OCI-LY7 (cell line): ENCODE measurements around the gene MYO9B. TPM values are rescaled to one million over a fixed set of nuclear protein-coding genes. Genes with fewer than 3 reads are reported as not detected.

Experiments
- BruUV-seq: library from RNA; stranded (reverse); fragments of 400-500 nt; replicated peaks from 2 replicates; lab custom pipeline; 2021; lab: Mats Ljungman, UMichigan
- CTCF ChIA-PET: fragments of 300-600 bp; sonication (Branson Sonifier 250); formaldehyde crosslinking; loops from one replicate; lab custom pipeline; 2022; ENCODE audit warnings: antibody characterized with exemption; ENCODE audit not compliant: unreplicated experiment; lab: Charles Lee
- POLR2A ChIA-PET: fragments of 300-600 bp; sonication (Branson Sonifier 250); formaldehyde crosslinking; loops from one replicate; lab custom pipeline; 2022; ENCODE audit warnings: antibody characterized with exemption; lab: Charles Lee
- DNase-seq: peaks from one replicate; pipeline ENCODE4 v3.0.0-alpha.2; 2015; ENCODE audit warnings: low spot score
- H2AFZ ChIP-seq: fragments of 200-600 bp; sonication (generic), shearing (Covaris generic); 2 replicates; pipeline ENCODE4 v1.6.1; 2014; ENCODE audit warnings: mild to moderate bottlenecking, antibody characterized with exemption, low read length, moderate library complexity
- H3K27ac ChIP-seq: fragments of 200-600 bp; sonication (generic); 2 replicates; pipeline ENCODE4 v1.5.1; 2014; ENCODE audit warnings: mixed run types, low read depth, mild to moderate bottlenecking, moderate library complexity, low read length, inconsistent platforms; ENCODE audit not compliant: poor library complexity, severe bottlenecking
- H3K36me3 ChIP-seq: fragments of 200-600 bp; sonication (generic); 2 replicates; pipeline ENCODE4 v1.6.1; 2014; ENCODE audit warnings: mild to moderate bottlenecking, antibody characterized with exemption, low read length, moderate library complexity, mixed read lengths; ENCODE audit not compliant: insufficient read depth
- H3K4me1 ChIP-seq: fragments of 200-600 bp; sonication (generic); 2 replicates; pipeline ENCODE4 v1.5.1; 2014; ENCODE audit warnings: mild to moderate bottlenecking, low read length; ENCODE audit not compliant: insufficient read depth, poor library complexity, severe bottlenecking
- H3K4me2 ChIP-seq: fragments of 200-600 bp; sonication (generic); 2 replicates; pipeline ENCODE4 v1.6.1; 2014; ENCODE audit warnings: mild to moderate bottlenecking, low read length
- H3K4me3 ChIP-seq: fragments of 200-600 bp; sonication (generic); 2 replicates; pipeline ENCODE4 v1.5.1; 2014; ENCODE audit warnings: mild to moderate bottlenecking, low read depth, low read length; ENCODE audit not compliant: poor library complexity, severe bottlenecking
- H3K79me2 ChIP-seq: fragments of 200-600 bp; sonication (generic); 2 replicates; pipeline ENCODE4 v1.6.1; 2016; ENCODE audit warnings: low read depth, mild to moderate bottlenecking, low read length, moderate library complexity, mixed read lengths; ENCODE audit not compliant: insufficient read depth
- H3K9me2 ChIP-seq: fragments of 200-600 bp; sonication (generic); 2 replicates; pipeline ENCODE4 v1.6.1; 2016; ENCODE audit warnings: mild to moderate bottlenecking, low read length, mixed read lengths; ENCODE audit not compliant: insufficient read depth
- H3K9me3 ChIP-seq: fragments of 200-600 bp; sonication (generic); 2 replicates; pipeline ENCODE4 v1.6.1; 2014; ENCODE audit warnings: mild to moderate bottlenecking, mixed run types, low read length, mixed read lengths
- H4K20me1 ChIP-seq: fragments of 200-600 bp; sonication (generic); 2 replicates; pipeline ENCODE4 v1.6.1; 2014; ENCODE audit warnings: mild to moderate bottlenecking, antibody characterized with exemption, low read length, moderate library complexity, mixed read lengths; ENCODE audit not compliant: insufficient read depth
- CTCF ChIP-seq: fragments of 200-600 bp; sonication (generic); conservative IDR thresholded peaks from 2 replicates; pipeline ENCODE4 v1.5.1; 2014; ENCODE audit warnings: mild to moderate bottlenecking, antibody characterized with exemption, low read length, moderate library complexity, mixed read lengths
- EZH2phosphoT487 ChIP-seq: fragments of 200-600 bp; sonication (generic); IDR thresholded peaks from 2 replicates; pipeline ENCODE4 v1.6.1; 2018; ENCODE audit warnings: low read depth, borderline replicate concordance, mild to moderate bottlenecking, mixed run types, antibody characterized with exemption, low read length, moderate library complexity, mixed read lengths
- intact Hi-C: fragments of 100-400 bp; cut with micrococcal nuclease; formaldehyde crosslinking; loops from one replicate; pipeline ENCODE4 v1.10.0; 2022; ENCODE audit not compliant: unreplicated experiment
- total RNA-seq, 2 experiments: library from RNA; depleted of rRNA in 1 of 2; stranded (reverse); fragments of >200 nt in 1 of 2; shearing (Covaris generic) in 1 of 2; gene quantifications; 2 replicates each; pipeline ENCODE4 v1.2.3, GENCODE V29; 2014 to 2022

Gene MYO9B
- total RNA-seq, 2 experiments from 2014 or later, result 74.7 to 150 TPM

DNA sequence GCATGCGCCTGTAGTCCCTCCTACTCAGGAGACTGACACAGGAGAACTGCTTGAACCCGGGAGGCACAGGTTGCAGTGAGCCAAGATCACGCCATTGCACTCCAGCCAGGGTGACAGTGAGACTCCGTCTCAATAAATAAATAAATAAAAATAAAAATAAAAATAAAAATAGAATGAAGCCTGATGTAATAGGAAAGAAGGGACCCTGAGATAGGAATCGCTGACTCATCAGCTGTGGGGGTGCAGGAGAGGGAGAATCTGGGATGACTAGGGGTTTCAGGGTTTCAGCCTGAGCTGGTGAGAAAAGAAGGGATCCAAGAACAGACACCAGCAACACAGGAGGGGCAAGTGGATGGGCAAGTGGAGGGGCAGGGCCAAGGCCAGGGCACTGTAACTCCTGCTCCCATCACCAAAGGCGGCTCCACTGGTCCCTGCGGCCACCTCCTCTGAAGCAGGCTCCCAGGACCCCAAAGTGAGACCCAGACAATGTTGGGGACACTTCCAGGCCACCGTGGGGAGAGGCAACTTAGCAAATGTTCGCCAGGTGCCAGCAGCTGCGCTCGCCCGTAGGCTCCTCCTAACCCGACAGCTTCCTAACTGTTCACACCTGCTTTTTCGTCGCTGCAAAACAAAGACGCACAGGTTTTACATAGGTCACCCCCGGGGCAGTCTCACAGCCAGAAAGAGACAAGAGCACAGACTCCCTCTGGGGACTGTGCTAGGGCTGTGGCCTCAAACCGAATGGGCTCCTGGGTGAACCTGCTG is 1.5 kb upstream of the MYO9B start:
- H3K9me3 ChIP-seq, result no peaks in the 10 kb centered on the region
- no peak overlapping the region for H2AFZ ChIP-seq
- H3K36me3 ChIP-seq, result peaks cover 46% of the 10 kb centered on the region
- peak overlapping the region; percentile 84 for H3K4me3 ChIP-seq
- no TSS peak for BruUV-seq
- CTCF ChIA-PET, result interaction anchor here (0.6 kb wide), 1 partner anchor 152 kb away, joined by 3 read pairs; the partner anchor contains the start of gene OCEL1
- H3K27ac ChIP-seq, result peak overlapping the region; percentile 89
- peak overlapping the region; percentile 90 for H3K4me2 ChIP-seq
- DNase-seq, result peak; percentile 85
- intact Hi-C loops, result loop anchor here (2.0 to 10.0 kb wide), 4 partner anchors 61 to 629 kb away; no protein-coding TSS in a partner anchor
- H3K4me1 ChIP-seq, result peaks cover 56% of the 10 kb centered on the region
- TF ChIP-seq EZH2phosphoT487, result no peak
- 0 out of 2 replicates have a peak, but pooled peaks have one; percentile 18 for TF ChIP-seq CTCF
- no peaks in the 10 kb centered on the region for H3K9me2 ChIP-seq
- POLR2A ChIA-PET, result interaction anchor here (0.7 to 1.7 kb wide), 4 partner anchors 51 to 490 kb away, joined by 3 to 5 read pairs (median 4); partner anchors contain the start of gene BABAM1
- peaks cover 15% of the 10 kb centered on the region for H4K20me1 ChIP-seq
- H3K79me2 ChIP-seq, result peaks cover 76% of the 10 kb centered on the region

DNA sequence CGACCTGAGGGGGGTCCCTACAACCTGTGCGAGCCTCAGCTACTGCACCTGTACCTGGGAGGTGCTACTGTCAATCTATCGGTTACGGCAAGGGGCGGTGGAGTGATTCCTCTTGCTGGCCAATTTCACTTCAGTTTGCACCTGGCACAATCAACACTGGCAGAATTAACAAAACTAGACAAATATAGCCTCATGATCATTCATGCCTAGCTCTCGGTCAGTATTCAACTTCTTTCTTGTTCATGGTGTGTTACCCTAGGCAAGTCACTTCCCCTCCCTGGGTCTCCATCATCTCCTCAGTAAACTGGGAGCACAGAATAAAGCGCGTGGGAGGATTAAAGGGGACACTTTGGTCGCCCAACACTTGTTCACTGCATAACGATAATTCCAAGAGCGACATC is 943 bp upstream of the MYO9B start:
- Histone ChIP-seq H3K36me3 (peaks cover 40% of the 10 kb centered on the region), H3K9me3 (no peaks in the 10 kb centered on the region), H3K4me3 (peak overlapping the region; percentile 84), H3K4me1 (peaks cover 56% of the 10 kb centered on the region), H3K9me2 (no peaks in the 10 kb centered on the region), H3K27ac (peak overlapping the region; percentile 89), H4K20me1 (peaks cover 15% of the 10 kb centered on the region), H2AFZ (peak overlapping the region; percentile 12; the same call in 1 of the 2 replicates), H3K4me2 (peak overlapping the region; percentile 90), H3K79me2 (peaks cover 79% of the 10 kb centered on the region)
- CTCF ChIA-PET, result interaction anchor here (0.6 kb wide), 1 partner anchor 151 kb away, joined by 3 read pairs; the partner anchor contains the start of gene OCEL1
- BruUV-seq, result TSS peak; percentile 85
- TF ChIP-seq EZH2phosphoT487 (no peak), CTCF (no peak)
- intact Hi-C loops, result loop anchor here (2.0 to 10.0 kb wide), 4 partner anchors 60 to 630 kb away; no protein-coding TSS in a partner anchor
- POLR2A ChIA-PET, result interaction anchor here (1.0 to 1.7 kb wide), 3 partner anchors 51 to 491 kb away, joined by 3 to 5 read pairs (median 3); partner anchors contain the start of gene BABAM1
- peak; percentile 77 for DNase-seq
